SH-SY5Y (cell line): ENCODE results near the gene RNU6-9.

Source experiments
- GATA2 ChIP-seq: IDR thresholded peaks from 2 replicates; pipeline ENCODE4 v1.6.1; 2011; ENCODE audit warnings: mild to moderate bottlenecking, low read depth, low read length
- GATA3 ChIP-seq: IDR thresholded peaks from 2 replicates; pipeline ENCODE4 v1.6.1; 2011; ENCODE audit warnings: low read depth, mild to moderate bottlenecking, low read length, moderate library complexity

RNU6-9 gene

DNA sequence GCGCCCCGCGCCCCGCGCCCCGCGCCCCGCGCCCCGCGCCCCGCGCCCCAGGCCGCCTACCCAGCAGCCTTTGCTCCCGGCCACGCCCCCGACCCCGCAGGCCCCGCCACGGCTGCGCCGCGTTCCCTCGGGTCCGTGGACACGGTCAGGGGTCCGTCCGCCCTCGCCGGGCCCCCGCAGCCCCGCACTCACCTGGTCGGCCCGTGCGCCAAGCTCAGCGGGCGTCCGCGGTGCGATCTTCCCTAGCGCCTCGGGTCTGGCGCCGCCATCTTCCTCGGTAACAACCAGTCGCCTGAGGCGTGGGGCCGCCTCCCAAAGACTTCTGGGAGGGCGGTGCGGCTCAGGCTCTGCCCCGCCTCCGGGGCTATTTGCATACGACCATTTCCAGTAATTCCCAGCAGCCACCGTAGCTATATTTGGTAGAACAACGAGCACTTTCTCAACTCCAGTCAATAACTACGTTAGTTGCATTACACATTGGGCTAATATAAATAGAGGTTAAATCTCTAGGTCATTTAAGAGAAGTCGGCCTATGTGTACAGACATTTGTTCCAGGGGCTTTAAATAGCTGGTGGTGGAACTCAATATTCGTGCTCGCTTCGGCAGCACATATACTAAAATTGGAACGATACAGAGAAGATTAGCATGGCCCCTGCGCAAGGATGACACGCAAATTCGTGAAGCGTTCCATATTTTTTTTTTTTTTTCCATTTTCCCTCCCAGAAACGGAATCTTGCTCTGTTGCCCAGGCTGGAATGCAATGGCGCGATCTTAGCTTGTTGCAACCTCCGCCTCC, at the start of gene RNU6-9, which contains the start of gene MED16:
TSS of gene RNU6-9 (plus strand) at position 591 of the 796 bp plus-strand sequence.
TSS of gene MED16 (minus strand) at position 294 of the 796 bp plus-strand sequence. CDS start 2,056 bp downstream, outside the sequence.
- TF ChIP-seq GATA3 = no peak
- TF ChIP-seq GATA2 = no peak

DNA sequence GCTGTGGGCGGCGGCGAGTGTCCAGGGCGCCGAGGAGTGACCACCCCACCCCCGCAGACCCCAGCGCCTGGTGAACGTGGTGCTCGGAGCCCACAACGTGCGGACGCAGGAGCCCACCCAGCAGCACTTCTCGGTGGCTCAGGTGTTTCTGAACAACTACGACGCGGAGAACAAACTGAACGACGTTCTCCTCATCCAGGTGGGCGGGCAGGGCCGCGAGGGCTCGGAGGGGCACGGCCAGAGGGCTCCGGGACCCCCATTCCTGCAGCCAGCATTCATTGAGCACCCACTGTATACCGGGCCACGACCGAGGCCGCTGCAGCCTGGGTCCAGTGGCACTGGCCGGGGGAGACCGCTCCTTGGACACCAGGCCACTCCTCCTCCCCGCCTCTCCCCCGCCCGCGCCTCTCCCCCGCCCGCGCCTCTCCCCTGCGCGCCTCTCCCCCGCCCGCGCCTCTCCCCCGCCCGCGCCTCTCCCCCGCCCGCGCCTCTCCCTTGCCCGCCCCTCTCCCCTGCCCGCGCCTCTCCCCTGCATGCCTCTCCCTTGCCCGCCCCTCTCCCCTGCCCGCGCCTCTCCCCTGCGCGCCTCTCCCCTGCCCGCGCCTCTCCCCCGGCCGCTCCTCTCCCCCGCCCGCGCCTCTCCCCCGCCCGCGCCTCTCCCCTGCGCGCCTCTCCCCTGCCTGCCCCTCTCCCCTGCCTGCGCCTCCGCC, 49.3 kb upstream of the RNU6-9 start:
- TF ChIP-seq GATA3 = no peak
- TF ChIP-seq GATA2 = no peak

DNA sequence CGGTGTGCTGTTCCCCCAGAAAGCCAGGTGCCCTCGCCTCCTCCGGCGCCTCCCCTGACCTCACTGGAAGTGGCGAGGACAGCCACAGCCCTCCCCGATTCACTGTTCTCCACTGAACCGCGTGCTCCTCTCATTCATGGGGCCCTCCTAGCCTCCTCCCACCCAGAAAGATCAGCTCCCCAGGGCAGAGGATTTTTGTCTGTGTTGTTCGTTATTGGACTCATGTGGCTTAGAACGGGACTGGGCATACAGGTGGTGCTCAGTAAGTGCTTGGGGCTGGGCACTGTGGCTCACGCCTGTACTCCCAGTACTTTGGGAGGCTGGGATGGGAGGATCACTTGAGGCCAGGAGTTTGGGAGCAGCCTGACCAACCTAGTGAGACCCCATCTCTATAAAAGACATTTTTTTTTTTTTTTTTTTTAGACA, 48.7 kb upstream of the RNU6-9 start:
- TF ChIP-seq GATA3 = no peak
- no peak for TF ChIP-seq GATA2

DNA sequence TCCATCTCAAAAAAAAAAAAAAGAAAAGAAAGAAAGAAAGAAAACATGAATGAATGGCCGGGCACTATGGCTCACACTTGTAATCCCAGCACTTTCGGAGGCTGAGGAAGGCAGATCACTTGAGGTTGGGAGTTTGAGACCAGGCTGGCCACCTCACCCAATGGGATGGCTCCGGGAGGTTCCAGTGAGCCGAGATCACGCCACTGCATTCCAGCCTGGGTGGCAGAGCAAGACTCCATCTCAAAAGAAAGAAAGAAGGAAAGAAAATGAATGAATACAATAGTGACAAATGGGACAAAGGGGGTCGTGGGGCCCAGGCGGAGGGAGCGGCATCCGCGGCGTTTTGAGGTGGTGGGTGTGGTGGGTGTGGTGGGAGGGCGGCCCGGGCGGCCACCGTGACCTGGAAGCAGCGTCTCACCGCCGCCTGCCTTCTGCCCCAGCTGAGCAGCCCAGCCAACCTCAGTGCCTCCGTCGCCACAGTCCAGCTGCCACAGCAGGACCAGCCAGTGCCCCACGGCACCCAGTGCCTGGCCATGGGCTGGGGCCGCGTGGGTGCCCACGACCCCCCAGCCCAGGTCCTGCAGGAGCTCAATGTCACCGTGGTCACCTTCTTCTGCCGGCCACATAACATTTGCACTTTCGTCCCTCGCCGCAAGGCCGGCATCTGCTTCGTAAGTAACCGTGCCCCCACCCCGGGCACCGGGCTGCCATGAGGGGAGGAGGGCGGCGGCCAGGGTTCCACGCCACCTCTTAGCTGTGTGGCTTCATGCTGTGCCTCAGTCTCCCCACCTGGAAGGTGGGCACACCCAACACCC, 47.4 kb upstream of the RNU6-9 start:
- no peak for TF ChIP-seq GATA2
- TF ChIP-seq GATA3 = no peak

DNA sequence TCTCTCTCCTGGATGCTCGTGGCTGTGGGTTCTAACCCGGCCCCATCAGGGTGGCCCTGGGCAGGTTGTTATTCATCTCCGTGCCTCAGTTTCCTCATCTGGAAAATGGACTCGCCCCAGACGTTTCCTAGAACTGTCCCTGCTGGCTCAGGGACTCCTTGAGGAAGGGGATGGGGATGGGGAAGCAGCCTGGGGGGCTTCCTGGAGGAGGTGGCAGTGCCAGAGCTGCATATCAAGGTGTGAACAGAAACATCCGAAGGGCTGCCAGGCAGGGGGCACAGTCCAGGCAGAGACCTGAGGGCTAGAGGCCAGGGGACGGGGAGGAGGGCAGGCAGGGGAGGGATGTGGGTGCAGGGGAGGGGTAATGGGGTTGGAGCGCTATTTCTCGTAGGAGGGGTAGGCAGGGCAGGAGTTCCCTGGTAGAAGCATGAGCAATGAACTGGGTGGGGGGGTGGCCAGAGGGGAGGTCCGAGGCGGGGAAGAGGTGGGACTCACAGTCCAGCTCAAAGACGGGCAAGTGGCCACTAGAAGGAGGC, 44.8 kb upstream of the RNU6-9 start:
- TF ChIP-seq GATA3 = no peak
- TF ChIP-seq GATA2 = no peak

GRCh38 chr19:849195-849594, 44.1 kb upstream of the RNU6-9 start:
- peak; percentile 19; the same call in 1 of the 2 replicates for TF ChIP-seq GATA2

DNA sequence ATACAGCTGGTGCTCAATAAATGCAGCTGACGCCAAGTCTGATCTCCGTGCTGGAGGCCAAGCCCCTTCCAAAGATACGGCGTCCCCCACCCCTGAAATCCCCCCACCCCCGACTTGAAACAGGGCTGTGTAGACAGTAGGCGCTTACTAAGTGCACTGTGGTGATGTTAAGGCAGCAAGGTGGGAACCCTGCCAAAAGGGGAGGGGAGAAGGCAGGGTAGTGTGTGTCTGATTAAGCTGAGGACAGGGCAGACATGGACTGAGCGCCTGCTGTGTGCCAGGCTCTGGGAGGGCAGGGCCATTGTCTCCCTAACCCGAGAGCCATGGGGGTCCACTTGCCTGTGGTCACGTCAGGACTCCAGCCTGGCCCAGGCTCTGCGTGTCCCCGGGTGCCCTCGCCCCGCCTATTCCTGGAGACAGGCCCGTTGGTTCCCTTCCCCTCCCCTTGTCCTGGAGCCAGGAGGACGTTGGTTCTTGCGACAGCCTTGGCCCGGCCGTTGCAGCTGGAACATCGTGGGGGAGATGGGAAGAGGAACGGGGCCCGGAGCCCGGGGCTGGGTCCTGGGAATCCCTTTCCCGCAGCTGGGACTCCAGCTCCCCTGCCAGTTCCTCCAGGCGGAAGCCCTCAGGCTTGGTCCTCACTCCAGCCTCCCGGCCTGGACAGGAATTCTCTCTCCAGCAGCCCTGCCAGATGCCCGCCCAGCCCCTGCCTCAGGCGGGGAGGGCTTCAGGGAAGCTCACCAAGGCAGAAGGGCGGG, 42.9 kb upstream of the RNU6-9 start:
- no peak for TF ChIP-seq GATA3
- no peak for TF ChIP-seq GATA2

GRCh38 chr19:850979-851335, 42.3 kb upstream of the RNU6-9 start:
- no peak for TF ChIP-seq GATA3
- no peak for TF ChIP-seq GATA2

GRCh38 chr19:852136-853013, 40.9 kb upstream of the RNU6-9 start, which contains the start of gene ELANE:
Gene ELANE, plus strand, starts transcription at chr19:852303. Its CDS starts 26 bp downstream, at chr19:852329.
- TF ChIP-seq GATA3 = no peak

GRCh38 chr19:853014-853585, 40.2 kb upstream of the RNU6-9 start:
- TF ChIP-seq GATA3 = no peak
- no peak for TF ChIP-seq GATA2

- no peak for TF ChIP-seq GATA2
- TF ChIP-seq GATA3 = no peak
Observed at GRCh38 chr19:854549-854948, 38.7 kb upstream of the RNU6-9 start.

GRCh38 chr19:855142-855541, 38.1 kb upstream of the RNU6-9 start:
- TF ChIP-seq GATA2 = no peak
- TF ChIP-seq GATA3 = no peak

- TF ChIP-seq GATA2 = no peak
- TF ChIP-seq GATA3 = no peak
Observed at GRCh38 chr19:855566-856120, 37.6 kb upstream of the RNU6-9 start.
